Prostate gland (tissue), 2 donors: ENCODE data around the gene ZSCAN21.

Source experiments
- POLR2A ChIP-seq: fragments of 450-650 bp; IDR thresholded peaks from one replicate; pipeline ENCODE4 v1.6.1; 2016; ENCODE audit warnings: antibody characterized with exemption, mild to moderate bottlenecking
- TF ChIP-seq, protein P1 (sequence below), 4 experiments: fragments of 200-600 bp in 2 of 4; fragments of 450-650 bp in 2 of 4; sonication (generic) in 2 of 4; IDR thresholded peaks; 1 replicate in 3 of 4; 2 replicates in 1 of 4; pipeline ENCODE4 v1.5.1; 2016 to 2019; ENCODE audit warnings: antibody characterized with exemption in 4 of 4, mild to moderate bottlenecking in 2 of 4, moderate library complexity in 2 of 4

DNA sequence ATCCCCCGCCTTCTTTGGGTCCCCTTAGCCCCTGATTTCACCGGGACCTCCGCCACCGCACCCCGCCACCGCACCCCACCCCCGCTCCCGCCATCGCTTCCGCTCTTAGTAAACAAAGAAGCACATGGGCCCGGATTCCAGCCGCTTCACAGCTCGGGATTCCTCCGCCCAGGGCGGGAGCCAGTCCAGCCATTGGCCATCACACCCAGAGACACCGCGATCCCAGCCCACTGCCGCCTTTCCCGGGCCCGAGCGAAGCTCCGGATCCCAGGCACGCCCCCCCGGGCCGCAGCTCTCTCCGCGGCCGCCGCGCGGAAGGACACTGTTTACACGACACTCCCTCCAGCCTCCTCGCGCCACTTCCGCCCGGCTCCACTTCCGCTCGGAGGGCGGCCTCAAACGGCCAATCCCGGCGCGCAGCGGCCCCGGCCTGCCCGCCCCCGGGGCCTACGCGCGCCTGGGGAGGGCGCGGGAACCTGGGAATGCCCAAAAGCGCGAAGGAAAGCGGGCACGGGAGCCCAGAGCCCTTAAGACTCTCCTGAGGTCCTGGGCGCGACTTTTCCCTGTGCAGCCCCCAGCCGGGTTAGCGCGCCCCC lies 50.9 kb downstream of the ZSCAN21 start:
- TF ChIP-seq, protein P1, sequence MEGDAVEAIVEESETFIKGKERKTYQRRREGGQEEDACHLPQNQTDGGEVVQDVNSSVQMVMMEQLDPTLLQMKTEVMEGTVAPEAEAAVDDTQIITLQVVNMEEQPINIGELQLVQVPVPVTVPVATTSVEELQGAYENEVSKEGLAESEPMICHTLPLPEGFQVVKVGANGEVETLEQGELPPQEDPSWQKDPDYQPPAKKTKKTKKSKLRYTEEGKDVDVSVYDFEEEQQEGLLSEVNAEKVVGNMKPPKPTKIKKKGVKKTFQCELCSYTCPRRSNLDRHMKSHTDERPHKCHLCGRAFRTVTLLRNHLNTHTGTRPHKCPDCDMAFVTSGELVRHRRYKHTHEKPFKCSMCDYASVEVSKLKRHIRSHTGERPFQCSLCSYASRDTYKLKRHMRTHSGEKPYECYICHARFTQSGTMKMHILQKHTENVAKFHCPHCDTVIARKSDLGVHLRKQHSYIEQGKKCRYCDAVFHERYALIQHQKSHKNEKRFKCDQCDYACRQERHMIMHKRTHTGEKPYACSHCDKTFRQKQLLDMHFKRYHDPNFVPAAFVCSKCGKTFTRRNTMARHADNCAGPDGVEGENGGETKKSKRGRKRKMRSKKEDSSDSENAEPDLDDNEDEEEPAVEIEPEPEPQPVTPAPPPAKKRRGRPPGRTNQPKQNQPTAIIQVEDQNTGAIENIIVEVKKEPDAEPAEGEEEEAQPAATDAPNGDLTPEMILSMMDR (IDR thresholded peaks at IDR 0.05), result peak in 1 of 4 experiments; percentile 27
- peak; percentile 60 for TF ChIP-seq POLR2A
